GM12878 (cell line): ENCODE data around the gene SLC44A4.

Experiments
- EP300 ChIP-seq, 2 experiments: fragments of 150-350 bp in 1 of 2; IDR thresholded peaks; 2 replicates each; pipeline ENCODE4 v1.6.1; 2011 to 2012; ENCODE audit warnings: low read depth in 2 of 2, low read length in 2 of 2, borderline replicate concordance in 1 of 2, improper control_type of control experiment in 1 of 2, inconsistent platforms in 1 of 2; ENCODE audit not compliant: control insufficient read depth in 1 of 2
- EZH2 ChIP-seq: IDR thresholded peaks from 2 replicates; pipeline ENCODE4 v1.6.1; 2012; ENCODE audit warnings: low read depth, mild to moderate bottlenecking, control low read depth, inconsistent platforms, low read length, borderline replicate concordance; ENCODE audit not compliant: control insufficient read depth
- FOS ChIP-seq: IDR thresholded peaks from 3 replicates; pipeline ENCODE4 v1.6.1; 2011; ENCODE audit warnings: borderline replicate concordance; ENCODE audit not compliant: insufficient read length; ENCODE audit errors: extremely low read depth
- HDAC6 ChIP-seq: fragments of 200-600 bp; sonication (generic); IDR thresholded peaks from one replicate; pipeline ENCODE4 v1.8.0; 2017; ENCODE audit warnings: antibody characterized with exemption; ENCODE audit not compliant: unreplicated experiment
- JUND ChIP-seq: IDR thresholded peaks from 2 replicates; pipeline ENCODE4 v1.6.1; 2012; ENCODE audit warnings: low read depth, mild to moderate bottlenecking, low read length, improper control_type of control experiment, moderate library complexity
- POLR2A ChIP-seq: IDR thresholded peaks from 2 replicates; pipeline ENCODE4 v1.6.1; 2011; ENCODE audit warnings: low read depth, mild to moderate bottlenecking, low read length
- SMAD1 ChIP-seq: fragments of 450-650 bp; IDR thresholded peaks from 2 replicates; pipeline ENCODE4 v1.6.1; 2018; ENCODE audit warnings: mild to moderate bottlenecking, low read depth; ENCODE audit not compliant: partially characterized antibody
- SRF ChIP-seq, 2 experiments: IDR thresholded peaks; 2 replicates each; pipeline ENCODE4 v1.6.1; 2011; ENCODE audit warnings: low read depth in 2 of 2, low read length in 2 of 2, mild to moderate bottlenecking in 1 of 2, moderate library complexity in 1 of 2
- TCF3 ChIP-seq: IDR thresholded peaks from 2 replicates; pipeline ENCODE4 v1.6.1; 2012; ENCODE audit warnings: low read depth, mild to moderate bottlenecking, low read length, borderline replicate concordance; ENCODE audit not compliant: insufficient read depth
- TCF7 ChIP-seq: IDR thresholded peaks from 2 replicates; pipeline ENCODE4 v1.6.1; 2014; ENCODE audit warnings: antibody characterized with exemption, borderline replicate concordance
- ZNF24 ChIP-seq: fragments of 450-650 bp; IDR thresholded peaks from 2 replicates; pipeline ENCODE4 v1.6.1; 2017; ENCODE audit warnings: antibody characterized with exemption, mild to moderate bottlenecking
- TF ChIP-seq, protein P1 (sequence below), 3 experiments: IDR thresholded peaks in 2 of 3; conservative IDR thresholded peaks in 1 of 3; 2 replicates each; pipeline ENCODE4 v1.5.1; 2011; ENCODE audit warnings: low read depth in 3 of 3, low read length in 3 of 3, mild to moderate bottlenecking in 3 of 3, control low read depth in 2 of 3, moderate library complexity in 2 of 3, inconsistent platforms in 1 of 3, mixed read lengths in 1 of 3; ENCODE audit not compliant: control insufficient read depth in 2 of 3, insufficient read depth in 1 of 3; ENCODE audit errors: extremely low read depth in 1 of 3

DNA sequence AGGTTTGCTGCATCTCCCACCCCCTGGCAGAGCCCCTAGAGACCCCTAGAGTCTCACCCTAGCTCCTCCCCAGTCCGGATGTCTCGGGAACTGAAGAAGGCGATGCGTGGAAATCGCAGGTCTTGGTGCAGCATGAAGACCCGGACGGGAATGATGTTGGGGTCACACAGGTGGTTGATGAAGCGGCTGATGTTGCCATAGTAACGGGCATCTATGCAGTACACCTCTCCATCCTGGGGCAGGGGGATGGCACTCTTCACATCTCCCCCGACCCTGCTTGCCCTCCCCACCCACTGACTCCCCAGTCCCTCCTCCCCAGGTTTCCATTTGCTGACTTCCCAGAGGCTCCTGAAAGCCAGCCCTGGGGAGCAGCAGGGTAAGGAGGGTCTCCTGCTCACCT is 1.8 kb upstream of the SLC44A4 start:
- TF ChIP-seq, protein P1, sequence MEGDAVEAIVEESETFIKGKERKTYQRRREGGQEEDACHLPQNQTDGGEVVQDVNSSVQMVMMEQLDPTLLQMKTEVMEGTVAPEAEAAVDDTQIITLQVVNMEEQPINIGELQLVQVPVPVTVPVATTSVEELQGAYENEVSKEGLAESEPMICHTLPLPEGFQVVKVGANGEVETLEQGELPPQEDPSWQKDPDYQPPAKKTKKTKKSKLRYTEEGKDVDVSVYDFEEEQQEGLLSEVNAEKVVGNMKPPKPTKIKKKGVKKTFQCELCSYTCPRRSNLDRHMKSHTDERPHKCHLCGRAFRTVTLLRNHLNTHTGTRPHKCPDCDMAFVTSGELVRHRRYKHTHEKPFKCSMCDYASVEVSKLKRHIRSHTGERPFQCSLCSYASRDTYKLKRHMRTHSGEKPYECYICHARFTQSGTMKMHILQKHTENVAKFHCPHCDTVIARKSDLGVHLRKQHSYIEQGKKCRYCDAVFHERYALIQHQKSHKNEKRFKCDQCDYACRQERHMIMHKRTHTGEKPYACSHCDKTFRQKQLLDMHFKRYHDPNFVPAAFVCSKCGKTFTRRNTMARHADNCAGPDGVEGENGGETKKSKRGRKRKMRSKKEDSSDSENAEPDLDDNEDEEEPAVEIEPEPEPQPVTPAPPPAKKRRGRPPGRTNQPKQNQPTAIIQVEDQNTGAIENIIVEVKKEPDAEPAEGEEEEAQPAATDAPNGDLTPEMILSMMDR (IDR thresholded peaks at IDR 0.05 in 2 of 3, conservative IDR thresholded peaks at IDR 0.05 in 1 of 3; ENCODE audit: control insufficient read depth in 2 of 3, extremely low read depth in 1 of 3, insufficient read depth in 1 of 3, low read depth in 3 of 3, low read length in 3 of 3): no peak
- no peak for TF ChIP-seq TCF3
- no peak for TF ChIP-seq HDAC6
- TF ChIP-seq EZH2: no peak
- no peak for TF ChIP-seq POLR2A
- no peak for TF ChIP-seq SMAD1
- no peak for TF ChIP-seq FOS
- TF ChIP-seq JUND: no peak
- TF ChIP-seq SRF (IDR thresholded peaks at IDR 0.05; ENCODE audit: low read depth in 2 of 2, low read length in 2 of 2): no peak
- no peak for TF ChIP-seq ZNF24
- TF ChIP-seq EP300 (IDR thresholded peaks at IDR 0.05; ENCODE audit: borderline replicate concordance in 1 of 2, control insufficient read depth in 1 of 2, low read depth in 2 of 2, low read length in 2 of 2): no peak
- TF ChIP-seq TCF7: no peak
